Endothelial cell of umbilical vein (primary cell): ENCODE data around the gene SLC9A3. TPM values are rescaled to one million over a fixed set of nuclear protein-coding genes. Genes with fewer than 3 reads are reported as not detected.

Experiments used
- BruUV-seq: library from RNA; stranded (reverse); fragments of 400-500 nt; replicated peaks from 2 replicates; lab custom pipeline; 2021; lab: Mats Ljungman, UMichigan
- CTCF ChIA-PET: fragments of 300-600, 350-600 bp; sonication (Branson Sonifier 250); formaldehyde crosslinking; loops from one replicate; lab custom pipeline; 2021; ENCODE audit warnings: antibody characterized with exemption, inconsistent platforms; lab: Charles Lee
- POLR2A ChIA-PET: fragments of 300-600, 350-600 bp; sonication (Branson Sonifier 250); formaldehyde crosslinking; loops from one replicate; lab custom pipeline; 2021; ENCODE audit warnings: antibody characterized with exemption, inconsistent platforms; lab: Charles Lee
- DNase-seq: peaks from one replicate; pipeline ENCODE4 v3.0.0-alpha.2; 2011; ENCODE audit warnings: low read depth, low spot score
- FAIRE-seq: peaks from 2 replicates; lab custom pipeline; 2011; peaks lifted over from hg19 to GRCh38; lab: Jason Lieb, UNC
- H2AFZ ChIP-seq: 2 replicates; pipeline ENCODE4 v1.6.0; 2012; ENCODE audit warnings: low read depth, low read length, control low read depth, inconsistent platforms
- H3K27ac ChIP-seq: 2 replicates; pipeline ENCODE4 v1.5.1; 2011; ENCODE audit warnings: low read depth, mild to moderate bottlenecking, control low read depth, low read length, moderate library complexity; ENCODE audit not compliant: insufficient read depth
- H3K27me3 ChIP-seq, 2 experiments: 2 replicates each; pipeline versions ENCODE4 v1.6.0 to v1.6.1; 2011; ENCODE audit warnings: low read length in 2 of 2, mixed read lengths in 1 of 2; ENCODE audit not compliant: control insufficient read depth in 2 of 2, insufficient read depth in 2 of 2
- H3K36me3 ChIP-seq, 2 experiments: 2 replicates in 1 of 2; 3 replicates in 1 of 2; pipeline ENCODE4 v1.5.1; 2011; ENCODE audit warnings: low read length in 2 of 2, mild to moderate bottlenecking in 1 of 2, moderate library complexity in 1 of 2; ENCODE audit not compliant: control insufficient read depth in 2 of 2, insufficient read depth in 2 of 2; ENCODE audit errors: extremely low read depth in 1 of 2
- H3K4me1 ChIP-seq: 3 replicates; pipeline ENCODE4 v1.5.1; 2011; ENCODE audit warnings: mild to moderate bottlenecking, low read length; ENCODE audit not compliant: control insufficient read depth, insufficient read depth; ENCODE audit errors: extremely low read depth
- H3K4me2 ChIP-seq: 2 replicates; pipeline ENCODE4 v1.6.1; 2011; ENCODE audit warnings: low read length, control low read depth, mixed read lengths; ENCODE audit not compliant: insufficient read depth
- H3K4me3 ChIP-seq, 3 experiments: fragments of 200-600 bp in 1 of 3; sonication (generic), shearing (Covaris generic) in 1 of 3; replicated peaks in 1 of 3; 2 replicates each; pipeline ENCODE4 v1.5.1; 2011 to 2016; ENCODE audit warnings: control low read depth in 3 of 3, low read length in 3 of 3, mild to moderate bottlenecking in 2 of 3, inconsistent platforms in 1 of 3, low read depth in 1 of 3, moderate library complexity in 1 of 3; ENCODE audit not compliant: insufficient read depth in 1 of 3
- H3K79me2 ChIP-seq: 2 replicates; pipeline ENCODE4 v1.6.0; 2012; ENCODE audit warnings: low read length, inconsistent platforms; ENCODE audit not compliant: control insufficient read depth, insufficient read depth
- H3K9ac ChIP-seq: replicated peaks from 2 replicates; pipeline ENCODE3; 2011; ENCODE audit warnings: low read length, control low read depth; ENCODE audit not compliant: insufficient read depth; ENCODE audit errors: extremely low read depth
- H3K9me1 ChIP-seq: replicated peaks from 3 replicates; pipeline ENCODE4 v1.6.0; 2011; ENCODE audit warnings: mild to moderate bottlenecking, low read length; ENCODE audit not compliant: control insufficient read depth, insufficient read depth; ENCODE audit errors: extremely low read depth
- H3K9me3 ChIP-seq: replicated peaks from 2 replicates; pipeline ENCODE4 v1.5.1; 2012; ENCODE audit warnings: low read length, inconsistent platforms; ENCODE audit not compliant: control insufficient read depth, insufficient read depth
- H4K20me1 ChIP-seq: replicated peaks from 2 replicates; pipeline ENCODE3; 2011; ENCODE audit warnings: mild to moderate bottlenecking, low read length; ENCODE audit not compliant: control insufficient read depth, insufficient read depth; ENCODE audit errors: extremely low read depth
- EZH2 ChIP-seq: IDR thresholded peaks from 2 replicates; pipeline ENCODE4 v1.6.1; 2012; ENCODE audit warnings: borderline replicate concordance, low read depth, mild to moderate bottlenecking, moderate library complexity, low read length, inconsistent platforms; ENCODE audit not compliant: severe bottlenecking
- FOS ChIP-seq: IDR thresholded peaks from 2 replicates; pipeline ENCODE4 v1.6.1; 2011; ENCODE audit warnings: mild to moderate bottlenecking, low read length, moderate library complexity, borderline replicate concordance; ENCODE audit not compliant: insufficient read depth
- GATA2 ChIP-seq: IDR thresholded peaks from 2 replicates; pipeline ENCODE4 v1.7.0; 2011; ENCODE audit warnings: low read depth, mild to moderate bottlenecking, moderate library complexity, mixed read lengths, low read length; ENCODE audit not compliant: insufficient read length, insufficient read depth
- JUN ChIP-seq: IDR thresholded peaks from 2 replicates; pipeline ENCODE4 v1.6.1; 2011; ENCODE audit warnings: borderline replicate concordance, low read depth; ENCODE audit not compliant: insufficient read length, insufficient read depth
- MYC ChIP-seq: IDR thresholded peaks from one replicate; pipeline ENCODE4 v1.6.1; 2011; ENCODE audit warnings: mild to moderate bottlenecking, low read depth, low read length
- POLR2A ChIP-seq: IDR thresholded peaks from 2 replicates; pipeline ENCODE4 v1.6.1; 2012; ENCODE audit warnings: low read depth, mild to moderate bottlenecking, control low read depth, low read length
- POLR2AphosphoS5 ChIP-seq: IDR thresholded peaks from 2 replicates; pipeline ENCODE4 v1.6.1; 2012; ENCODE audit warnings: low read depth, mild to moderate bottlenecking, control low read depth, low read length, moderate library complexity; ENCODE audit not compliant: insufficient read depth
- dilution Hi-C: fragments of 300-500 bp; cut with MboI; formaldehyde crosslinking; loops from one replicate; pipeline ENCODE4 v1.15.0; 2019; ENCODE audit warnings: low sequenced_read_pairs; ENCODE audit not compliant: extremely low pct_ligation_motif_present
- intact Hi-C: fragments of 100-400 bp; cut with micrococcal nuclease; formaldehyde crosslinking; loops from one replicate; pipeline ENCODE4 v1.10.0; 2022
- polyA plus RNA-seq, 4 experiments: library from polyadenylated mRNA; depleted of rRNA in 3 of 4; stranded (reverse) in 3 of 4; unstranded in 1 of 4; fragments of >200 nt; gene quantifications; 2 replicates each; pipeline versions ENCODE4 v1.2.1 to v1.2.3, GENCODE V29; 2011 to 2012; ENCODE audit warnings: missing spikeins in 1 of 4
- total RNA-seq: library from RNA; stranded (reverse); gene quantifications from 2 replicates; pipeline ENCODE4 v1.2.3, GENCODE V29; 2021
- TF ChIP-seq, protein P1 (sequence below): IDR thresholded peaks from 2 replicates; pipeline ENCODE4 v1.6.1; 2011; ENCODE audit not compliant: insufficient read depth, insufficient read length
- TF ChIP-seq, protein P2 (sequence below), 2 donors: IDR thresholded peaks; 1 replicate in 1 of 2; 2 replicates in 1 of 2; pipeline ENCODE4 v1.5.1; 2011; ENCODE audit warnings: low read length in 2 of 2, mild to moderate bottlenecking in 2 of 2, moderate library complexity in 2 of 2, control low read depth in 1 of 2, inconsistent platforms in 1 of 2, low read depth in 1 of 2; ENCODE audit not compliant: insufficient read depth in 1 of 2; ENCODE audit errors: extremely low read depth in 1 of 2

Gene SLC9A3
- total and polyA plus RNA-seq, 2 donors (not counting 3 experiments of a cell fraction or from before 2014, with no cell fraction given), result 0.79 to 0.82 TPM

DNA sequence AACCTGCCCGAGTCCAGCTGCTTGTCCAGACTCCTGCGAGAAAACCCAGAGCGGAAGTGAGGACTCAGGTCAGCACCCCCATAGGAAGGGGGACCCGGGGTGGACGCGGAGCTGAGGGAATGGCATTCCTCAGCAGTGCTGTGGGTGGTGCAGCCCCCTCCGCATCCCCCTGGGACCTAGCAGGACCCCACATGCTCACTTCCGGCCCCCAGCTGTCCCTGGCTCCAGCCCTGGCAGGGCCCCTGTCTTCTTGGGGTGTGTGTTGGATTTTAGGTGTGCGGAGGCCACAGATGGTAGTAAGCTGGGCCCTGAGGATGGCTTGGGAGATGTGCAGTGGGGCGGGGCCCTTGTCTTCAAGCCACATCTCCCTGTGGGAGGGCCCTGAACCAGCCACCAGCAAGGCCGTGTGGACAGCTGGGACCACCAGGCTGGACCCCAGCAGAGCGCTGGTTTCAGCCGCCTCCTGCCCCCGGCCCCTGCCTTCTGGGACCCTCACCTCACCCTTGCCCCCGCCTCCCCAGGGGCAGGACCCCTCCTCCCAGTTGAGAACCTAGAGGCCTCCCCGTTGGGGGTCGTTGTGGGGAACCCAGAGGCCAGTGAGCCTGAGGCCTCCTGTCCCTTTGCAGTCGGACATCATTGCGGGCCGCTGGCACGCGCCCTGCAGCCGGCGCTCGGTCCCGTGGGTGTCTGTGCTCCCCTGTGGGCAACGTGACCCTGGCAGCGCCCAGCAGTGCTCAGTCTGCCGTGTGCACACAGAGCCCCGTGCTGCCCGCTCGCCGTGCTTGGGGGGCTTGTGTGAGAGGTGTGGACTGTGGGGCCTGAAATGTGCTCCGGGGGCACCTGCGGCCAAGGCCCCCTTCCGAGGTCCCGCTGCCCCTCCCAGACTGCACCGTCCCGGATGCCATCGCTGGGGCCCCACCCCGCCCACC lies 10.8 kb upstream of the SLC9A3 start:
- H3K36me3 ChIP-seq, result no peaks in the 10 kb centered on the region
- dilution Hi-C loops, result no loop called here
- H3K27ac ChIP-seq, result no peak overlapping the region
- peaks cover 5 to 6% of the 10 kb centered on the region in 2 experiments for H3K27me3 ChIP-seq
- intact Hi-C loops, result no loop called here
- no peak overlapping the region for H2AFZ ChIP-seq
- ChIA-PET CTCF (no interaction called here), POLR2A (no interaction called here)
- DNase-seq (no peak), FAIRE-seq (no peak)
- H3K79me2 ChIP-seq, result no peaks in the 10 kb centered on the region
- H3K4me1 ChIP-seq, result no peaks in the 10 kb centered on the region
- H3K9ac ChIP-seq, result no peak overlapping the region
- no peaks in the 10 kb centered on the region for H4K20me1 ChIP-seq
- BruUV-seq, result no TSS peak
- no peak overlapping the region for H3K4me3 ChIP-seq
- H3K9me3 ChIP-seq, result no peaks in the 10 kb centered on the region
- no peaks in the 10 kb centered on the region for H3K9me1 ChIP-seq
- no peak overlapping the region for H3K4me2 ChIP-seq
- TF ChIP-seq POLR2A (no peak), FOS (no peak), POLR2AphosphoS5 (no peak), GATA2 (no peak), EZH2 (no peak), JUN (no peak), MYC (no peak)
- TF ChIP-seq, protein P1, sequence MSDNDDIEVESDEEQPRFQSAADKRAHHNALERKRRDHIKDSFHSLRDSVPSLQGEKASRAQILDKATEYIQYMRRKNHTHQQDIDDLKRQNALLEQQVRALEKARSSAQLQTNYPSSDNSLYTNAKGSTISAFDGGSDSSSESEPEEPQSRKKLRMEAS, result no peak
- TF ChIP-seq, protein P2, sequence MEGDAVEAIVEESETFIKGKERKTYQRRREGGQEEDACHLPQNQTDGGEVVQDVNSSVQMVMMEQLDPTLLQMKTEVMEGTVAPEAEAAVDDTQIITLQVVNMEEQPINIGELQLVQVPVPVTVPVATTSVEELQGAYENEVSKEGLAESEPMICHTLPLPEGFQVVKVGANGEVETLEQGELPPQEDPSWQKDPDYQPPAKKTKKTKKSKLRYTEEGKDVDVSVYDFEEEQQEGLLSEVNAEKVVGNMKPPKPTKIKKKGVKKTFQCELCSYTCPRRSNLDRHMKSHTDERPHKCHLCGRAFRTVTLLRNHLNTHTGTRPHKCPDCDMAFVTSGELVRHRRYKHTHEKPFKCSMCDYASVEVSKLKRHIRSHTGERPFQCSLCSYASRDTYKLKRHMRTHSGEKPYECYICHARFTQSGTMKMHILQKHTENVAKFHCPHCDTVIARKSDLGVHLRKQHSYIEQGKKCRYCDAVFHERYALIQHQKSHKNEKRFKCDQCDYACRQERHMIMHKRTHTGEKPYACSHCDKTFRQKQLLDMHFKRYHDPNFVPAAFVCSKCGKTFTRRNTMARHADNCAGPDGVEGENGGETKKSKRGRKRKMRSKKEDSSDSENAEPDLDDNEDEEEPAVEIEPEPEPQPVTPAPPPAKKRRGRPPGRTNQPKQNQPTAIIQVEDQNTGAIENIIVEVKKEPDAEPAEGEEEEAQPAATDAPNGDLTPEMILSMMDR (IDR thresholded peaks at IDR 0.05; ENCODE audit: extremely low read depth in 1 of 2, insufficient read depth in 1 of 2, low read depth in 1 of 2, low read length in 2 of 2), result no peak
